ENCODE data around the gene SIPA1L3. TPM values are rescaled to one million over a fixed set of nuclear protein-coding genes. Genes with fewer than 3 reads are reported as not detected.

The SIPA1L3 gene
- total RNA-seq, 4 donors from 2014 or later, result 11.1 to 25.3 (median 14.5) TPM

DNA sequence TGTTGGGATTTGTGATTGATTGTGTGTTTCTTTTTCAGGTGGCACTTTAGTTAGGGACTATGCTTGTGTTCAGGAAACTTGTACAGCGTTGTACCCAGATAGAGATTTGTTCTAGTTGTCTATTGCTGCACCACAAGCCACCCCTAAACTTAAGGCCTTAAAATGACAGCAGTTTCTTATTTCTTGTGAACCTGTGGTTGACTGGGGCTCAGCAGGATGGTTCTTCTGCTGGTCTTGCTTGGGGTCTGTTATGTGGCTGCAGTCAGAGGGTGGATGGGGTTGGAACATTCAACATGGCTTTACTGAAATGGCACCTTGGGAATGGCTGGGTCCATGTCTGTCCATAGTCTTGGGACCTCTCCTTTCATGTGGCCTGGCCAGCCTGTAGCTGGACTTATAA lies 28.3 kb downstream of the SIPA1L3 start:
- Histone ChIP-seq H3K27ac (no peak overlapping the region), H3K27me3 (no peaks in the 10 kb centered on the region), H3K36me3 (no peaks in the 10 kb centered on the region), H3K4me3 (no peak overlapping the region), H3K9me3 (peaks cover 0 to 6% (median 0%) of the 10 kb centered on the region in 3 donors), H3K4me1 (peaks cover 13 to 39% (median 19%) of the 10 kb centered on the region in 3 donors)
- DNase-seq, result no peak
- WGBS, 2 donors, result 0 to 100% methylated on average over 1 of the region's 1 CpG
- TF ChIP-seq CTCF (IDR thresholded peaks at IDR 0.05) (no peak), POLR2A (IDR thresholded peaks at IDR 0.05) (no peak)
- intact Hi-C loops (cut with DNase I), result no loop called here

GRCh38 chr19:37936166-37936565 lies 29.2 kb downstream of the SIPA1L3 start:
- Histone ChIP-seq H3K4me1 (peaks cover 13 to 43% (median 19%) of the 10 kb centered on the region in 3 donors), H3K36me3 (no peaks in the 10 kb centered on the region), H3K4me3 (no peak overlapping the region), H3K27me3 (no peaks in the 10 kb centered on the region), H3K27ac (no peak overlapping the region), H3K9me3 (peaks cover 0 to 6% (median 0%) of the 10 kb centered on the region in 3 donors)
- no peak for DNase-seq
- WGBS, 2 donors, result 88 to 90% methylated on average over 2 of the region's 2 CpGs
- intact Hi-C loops (cut with DNase I), result no loop called here
- TF ChIP-seq POLR2A (IDR thresholded peaks at IDR 0.05), result no peak
- no peak for TF ChIP-seq CTCF (IDR thresholded peaks at IDR 0.05)

- Histone ChIP-seq H3K9me3 (peaks cover 0 to 6% (median 0%) of the 10 kb centered on the region in 3 donors), H3K4me3 (no peak overlapping the region), H3K27me3 (no peaks in the 10 kb centered on the region), H3K4me1 (peaks cover 13 to 41% (median 13%) of the 10 kb centered on the region in 3 donors), H3K36me3 (no peaks in the 10 kb centered on the region), H3K27ac (no peak overlapping the region)
- no peak for DNase-seq
- TF ChIP-seq CTCF (IDR thresholded peaks at IDR 0.05), result no peak
- no peak for TF ChIP-seq POLR2A (IDR thresholded peaks at IDR 0.05)
- WGBS, 2 donors, result 96 to 100% methylated on average over 2 of the region's 2 CpGs
- intact Hi-C loops (cut with DNase I), result no loop called here
Observed at GRCh38 chr19:37936886-37937285, 29.9 kb downstream of the SIPA1L3 start.

- peaks cover 0 to 6% (median 0%) of the 10 kb centered on the region in 3 donors for H3K9me3 ChIP-seq
- 80 to 92% methylated on average over 1 of the region's 1 CpG for WGBS, 2 donors
- H3K27ac ChIP-seq, result no peak overlapping the region
- H3K4me3 ChIP-seq, result no peak overlapping the region
- H3K36me3 ChIP-seq, result no peaks in the 10 kb centered on the region
- intact Hi-C loops (cut with DNase I), result no loop called here
- H3K27me3 ChIP-seq, result no peaks in the 10 kb centered on the region
- TF ChIP-seq POLR2A (IDR thresholded peaks at IDR 0.05) (no peak), CTCF (IDR thresholded peaks at IDR 0.05) (no peak)
- DNase-seq, result no peak
- H3K4me1 ChIP-seq, result peaks cover 6 to 27% (median 10%) of the 10 kb centered on the region in 3 donors
Observed at GRCh38 chr19:37938353-37938752, 31.3 kb downstream of the SIPA1L3 start.

DNA sequence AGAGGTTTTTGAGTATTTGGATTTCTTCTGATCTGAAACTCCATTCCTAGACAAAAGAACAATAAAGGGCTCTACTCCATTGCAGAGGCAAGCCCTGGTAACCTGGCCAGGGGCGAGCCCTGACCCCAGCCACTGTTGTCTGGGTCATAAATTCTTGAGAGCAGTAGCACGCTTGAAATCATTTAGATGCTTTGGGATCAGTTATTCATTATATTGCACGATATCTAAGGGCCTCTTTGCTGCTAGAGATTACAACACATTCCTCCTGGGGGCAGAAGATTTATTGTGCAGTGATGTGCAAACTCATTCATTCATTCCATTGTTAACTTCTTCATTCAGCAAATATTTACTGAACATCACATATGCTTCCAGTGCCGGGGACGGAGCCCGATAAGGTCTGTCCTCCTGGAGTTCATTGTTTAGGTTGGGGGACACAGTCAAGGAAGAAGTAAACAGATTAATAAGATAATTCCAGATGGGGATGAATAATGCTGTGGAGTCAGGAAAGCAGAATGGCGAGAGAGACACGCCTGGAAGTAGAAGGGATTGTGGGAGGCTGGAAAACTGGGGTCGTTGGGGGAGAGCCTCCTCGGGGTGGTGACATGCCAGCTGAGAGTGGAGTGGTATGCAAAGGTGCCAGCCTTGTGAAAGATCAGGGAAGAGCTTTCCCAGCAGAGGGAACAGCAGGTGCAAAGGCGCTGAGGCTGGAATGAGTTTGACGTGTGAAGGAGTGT lies 34.9 kb downstream of the SIPA1L3 start:
- no peak overlapping the region for H3K27ac ChIP-seq
- H3K4me3 ChIP-seq, result no peak overlapping the region
- no peaks in the 10 kb centered on the region for H3K36me3 ChIP-seq
- DNase-seq, result no peak
- intact Hi-C loops (cut with DNase I), result no loop called here
- TF ChIP-seq POLR2A (IDR thresholded peaks at IDR 0.05) (no peak), CTCF (IDR thresholded peaks at IDR 0.05) (no peak)
- H3K27me3 ChIP-seq, result no peaks in the 10 kb centered on the region
- H3K9me3 ChIP-seq, result no peaks in the 10 kb centered on the region
- 72 to 75% methylated on average over 12 of the region's 12 CpGs for WGBS, 2 donors
- peaks cover 0 to 13% (median 0%) of the 10 kb centered on the region in 3 donors for H3K4me1 ChIP-seq
